Neural cell (in vitro differentiated cells): ENCODE data around the gene IL25.

Experiments used
- EZH2 ChIP-seq: fragments of 200-600, 300-800 bp; shearing (Covaris generic), sonication (generic); IDR thresholded peaks from 2 replicates; pipeline ENCODE4 v1.6.1; 2014; ENCODE audit warnings: antibody characterized with exemption, low read length, borderline replicate concordance, mild to moderate bottlenecking; ENCODE audit not compliant: insufficient read depth, poor library complexity, severe bottlenecking
- POLR2AphosphoS5 ChIP-seq: IDR thresholded peaks from 2 replicates; pipeline ENCODE4 v1.6.1; 2012
- SMC3 ChIP-seq: fragments of 450-650 bp; conservative IDR thresholded peaks from 2 replicates; pipeline ENCODE4 v1.6.1; 2014; ENCODE audit warnings: antibody characterized with exemption, mild to moderate bottlenecking, moderate library complexity; ENCODE audit not compliant: poor library complexity
- TAF1 ChIP-seq: IDR thresholded peaks from 2 replicates; pipeline ENCODE4 v1.6.1; 2012; ENCODE audit warnings: low read depth
- TF ChIP-seq, protein P1 (sequence below): fragments of 450-650 bp; IDR thresholded peaks from 2 replicates; pipeline ENCODE4 v1.5.1; 2014; ENCODE audit warnings: antibody characterized with exemption, mild to moderate bottlenecking, moderate library complexity; ENCODE audit not compliant: poor library complexity, severe bottlenecking
- TF ChIP-seq, protein P2 (sequence below): IDR thresholded peaks from 2 replicates; pipeline ENCODE4 v1.6.1; 2012; ENCODE audit warnings: borderline replicate concordance

DNA sequence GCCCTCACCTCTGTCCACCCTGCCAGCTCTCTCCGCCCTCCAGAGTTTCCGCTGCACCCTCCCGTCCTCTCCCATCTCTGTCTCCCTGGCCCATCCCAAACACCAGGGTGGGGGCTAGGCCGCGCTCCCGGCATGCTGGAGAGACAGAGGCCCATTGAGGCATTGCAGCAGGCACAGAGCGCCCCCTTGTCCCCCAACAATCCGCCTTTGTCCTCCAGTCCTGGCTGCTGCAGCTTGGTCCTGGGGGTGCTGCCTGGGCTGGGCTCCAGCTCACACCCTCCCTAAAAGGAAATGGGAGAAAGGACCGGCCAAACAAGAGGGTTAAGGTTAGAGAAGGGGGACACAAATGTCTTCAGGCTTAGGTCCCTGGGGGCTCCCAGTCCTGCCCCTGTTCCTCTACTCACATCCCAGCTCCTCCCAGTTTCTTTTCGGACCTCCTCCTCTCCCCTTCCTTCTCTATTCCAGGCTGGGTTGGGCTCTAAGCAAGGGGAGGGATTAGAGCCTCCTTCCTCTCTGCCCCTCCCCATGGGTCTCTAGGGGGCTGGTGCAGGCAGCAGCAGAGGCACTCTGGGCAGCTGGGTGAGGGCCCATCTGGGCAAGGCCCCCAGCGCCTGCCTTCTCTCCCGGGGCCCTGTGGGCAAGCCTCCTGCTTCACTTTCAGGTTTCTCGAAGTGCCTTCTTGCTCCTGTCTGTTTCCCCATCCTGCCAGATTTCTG lies 4.0 kb downstream of the IL25 start, which contains the start of gene CMTM5:
- no peak for TF ChIP-seq EZH2
- TF ChIP-seq, protein P1, sequence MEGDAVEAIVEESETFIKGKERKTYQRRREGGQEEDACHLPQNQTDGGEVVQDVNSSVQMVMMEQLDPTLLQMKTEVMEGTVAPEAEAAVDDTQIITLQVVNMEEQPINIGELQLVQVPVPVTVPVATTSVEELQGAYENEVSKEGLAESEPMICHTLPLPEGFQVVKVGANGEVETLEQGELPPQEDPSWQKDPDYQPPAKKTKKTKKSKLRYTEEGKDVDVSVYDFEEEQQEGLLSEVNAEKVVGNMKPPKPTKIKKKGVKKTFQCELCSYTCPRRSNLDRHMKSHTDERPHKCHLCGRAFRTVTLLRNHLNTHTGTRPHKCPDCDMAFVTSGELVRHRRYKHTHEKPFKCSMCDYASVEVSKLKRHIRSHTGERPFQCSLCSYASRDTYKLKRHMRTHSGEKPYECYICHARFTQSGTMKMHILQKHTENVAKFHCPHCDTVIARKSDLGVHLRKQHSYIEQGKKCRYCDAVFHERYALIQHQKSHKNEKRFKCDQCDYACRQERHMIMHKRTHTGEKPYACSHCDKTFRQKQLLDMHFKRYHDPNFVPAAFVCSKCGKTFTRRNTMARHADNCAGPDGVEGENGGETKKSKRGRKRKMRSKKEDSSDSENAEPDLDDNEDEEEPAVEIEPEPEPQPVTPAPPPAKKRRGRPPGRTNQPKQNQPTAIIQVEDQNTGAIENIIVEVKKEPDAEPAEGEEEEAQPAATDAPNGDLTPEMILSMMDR = no peak
- TF ChIP-seq, protein P2, sequence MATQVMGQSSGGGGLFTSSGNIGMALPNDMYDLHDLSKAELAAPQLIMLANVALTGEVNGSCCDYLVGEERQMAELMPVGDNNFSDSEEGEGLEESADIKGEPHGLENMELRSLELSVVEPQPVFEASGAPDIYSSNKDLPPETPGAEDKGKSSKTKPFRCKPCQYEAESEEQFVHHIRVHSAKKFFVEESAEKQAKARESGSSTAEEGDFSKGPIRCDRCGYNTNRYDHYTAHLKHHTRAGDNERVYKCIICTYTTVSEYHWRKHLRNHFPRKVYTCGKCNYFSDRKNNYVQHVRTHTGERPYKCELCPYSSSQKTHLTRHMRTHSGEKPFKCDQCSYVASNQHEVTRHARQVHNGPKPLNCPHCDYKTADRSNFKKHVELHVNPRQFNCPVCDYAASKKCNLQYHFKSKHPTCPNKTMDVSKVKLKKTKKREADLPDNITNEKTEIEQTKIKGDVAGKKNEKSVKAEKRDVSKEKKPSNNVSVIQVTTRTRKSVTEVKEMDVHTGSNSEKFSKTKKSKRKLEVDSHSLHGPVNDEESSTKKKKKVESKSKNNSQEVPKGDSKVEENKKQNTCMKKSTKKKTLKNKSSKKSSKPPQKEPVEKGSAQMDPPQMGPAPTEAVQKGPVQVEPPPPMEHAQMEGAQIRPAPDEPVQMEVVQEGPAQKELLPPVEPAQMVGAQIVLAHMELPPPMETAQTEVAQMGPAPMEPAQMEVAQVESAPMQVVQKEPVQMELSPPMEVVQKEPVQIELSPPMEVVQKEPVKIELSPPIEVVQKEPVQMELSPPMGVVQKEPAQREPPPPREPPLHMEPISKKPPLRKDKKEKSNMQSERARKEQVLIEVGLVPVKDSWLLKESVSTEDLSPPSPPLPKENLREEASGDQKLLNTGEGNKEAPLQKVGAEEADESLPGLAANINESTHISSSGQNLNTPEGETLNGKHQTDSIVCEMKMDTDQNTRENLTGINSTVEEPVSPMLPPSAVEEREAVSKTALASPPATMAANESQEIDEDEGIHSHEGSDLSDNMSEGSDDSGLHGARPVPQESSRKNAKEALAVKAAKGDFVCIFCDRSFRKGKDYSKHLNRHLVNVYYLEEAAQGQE = no peak
- TF ChIP-seq POLR2AphosphoS5 = no peak
- no peak for TF ChIP-seq SMC3
- TF ChIP-seq TAF1 = no peak
